NCI-H2196 treated with DMSO at 0.1 percent for 48 hours (cell line): ENCODE data around the gene AGXT.
"Not testable (repeated sequence)": the region's sequence is repeated elsewhere in the genome, so short reads cannot be mapped to it uniquely, and the experiment has no call there.

Experiments
- DNase-seq: peaks from one replicate; lab custom pipeline; 2025; ENCODE audit not compliant: unreplicated experiment; lab: John Stamatoyannopoulos, UW

AGXT gene

DNA sequence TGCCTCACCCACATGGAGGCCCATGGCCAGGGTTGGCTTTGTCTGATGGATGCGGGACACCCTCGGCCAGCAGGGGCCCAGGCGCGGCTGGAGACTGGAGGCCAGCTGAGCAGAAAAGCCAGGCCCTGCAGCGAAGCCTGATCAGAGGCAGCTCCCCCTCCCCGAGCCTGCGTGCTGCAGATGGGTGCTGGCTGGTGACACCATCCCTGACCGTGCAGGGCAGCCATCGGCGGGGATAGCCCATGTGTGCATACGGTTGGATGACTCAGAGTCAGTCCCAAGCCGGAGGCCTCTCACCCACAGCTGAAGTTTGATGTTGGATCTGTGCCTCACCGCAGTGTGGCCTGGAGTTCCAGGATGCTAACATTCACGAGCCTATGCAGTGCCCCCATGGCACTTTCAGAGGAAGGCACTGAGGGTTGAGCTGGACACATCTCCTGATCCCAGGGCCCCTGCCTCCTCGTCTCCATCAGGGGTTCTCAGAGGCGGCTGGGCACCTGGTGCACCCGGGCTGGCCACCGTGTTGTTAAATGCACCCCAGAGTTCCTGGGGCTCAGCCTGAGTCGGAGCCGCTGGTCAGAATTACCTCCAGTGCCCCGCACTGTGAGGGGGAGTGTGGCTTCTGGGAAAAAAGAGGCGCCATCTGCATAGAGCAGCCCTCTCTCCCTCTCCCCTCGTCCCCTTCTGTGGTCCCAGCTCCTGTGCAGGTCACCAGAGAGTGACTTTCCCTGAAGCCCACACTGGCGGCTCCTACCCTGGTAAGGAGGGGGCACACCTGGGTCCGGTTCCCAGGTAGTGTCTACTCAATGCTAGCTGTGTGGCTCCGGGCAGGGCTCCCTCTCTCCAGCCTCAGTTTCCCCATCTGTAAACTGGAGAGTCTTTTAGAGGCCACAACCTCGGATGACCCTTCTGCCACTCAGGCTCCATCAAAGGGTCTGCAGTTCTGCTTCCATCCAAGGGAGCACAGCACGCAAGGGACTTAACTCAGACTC is 29.2 kb upstream of the AGXT start:
- DNase-seq: no peak

DNA sequence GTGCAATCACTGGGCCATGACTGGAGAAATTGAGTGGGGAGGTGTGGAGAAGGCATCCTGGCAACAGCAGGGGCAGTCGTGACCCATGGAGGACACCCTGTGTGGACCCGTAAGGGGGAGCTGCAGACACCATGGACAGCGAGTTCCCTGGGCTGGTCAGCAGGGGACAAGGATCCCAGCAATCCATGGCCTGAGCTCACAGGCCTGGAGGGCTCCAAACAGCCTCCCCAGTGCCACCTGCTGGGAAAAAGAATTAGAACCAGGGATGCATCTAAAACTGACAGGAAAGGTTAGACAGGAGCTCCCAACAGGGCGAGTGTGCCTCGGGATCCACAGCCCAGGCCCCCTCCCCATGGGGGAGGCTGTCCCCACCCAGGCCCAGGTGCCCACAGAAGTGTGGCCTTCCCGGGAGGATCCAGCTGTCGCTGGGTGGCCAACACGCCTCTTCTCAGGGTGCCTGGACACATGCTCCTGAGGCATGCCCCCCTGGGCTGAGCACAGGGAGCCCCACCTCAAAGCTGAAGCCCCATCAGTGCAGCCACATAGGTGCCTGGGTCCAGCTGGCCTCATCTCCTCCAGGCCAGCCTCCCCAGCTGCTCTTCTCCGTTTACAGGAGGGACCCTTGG is 28.1 kb upstream of the AGXT start:
- DNase-seq: peak; percentile 44

DNA sequence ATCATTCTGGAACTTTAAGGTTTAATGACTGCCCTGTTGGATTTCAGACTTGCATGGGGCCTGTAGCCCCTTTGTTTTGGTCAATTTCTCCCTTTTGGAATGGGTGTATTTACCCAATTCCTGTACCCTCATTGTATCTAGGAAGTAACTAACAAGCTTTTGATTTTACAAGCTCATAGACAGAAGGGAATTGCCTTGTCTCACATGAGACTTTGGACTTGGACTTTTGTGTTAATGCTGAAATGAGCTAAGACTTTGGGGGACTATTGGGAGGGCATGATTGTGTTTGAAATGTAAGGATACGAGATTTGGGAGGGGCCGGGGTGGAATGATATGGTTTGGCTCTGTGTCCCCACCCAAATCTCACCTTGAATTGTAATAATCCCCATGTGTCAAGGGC is 22.3 kb upstream of the AGXT start:
- not testable (repeated sequence) for DNase-seq

DNA sequence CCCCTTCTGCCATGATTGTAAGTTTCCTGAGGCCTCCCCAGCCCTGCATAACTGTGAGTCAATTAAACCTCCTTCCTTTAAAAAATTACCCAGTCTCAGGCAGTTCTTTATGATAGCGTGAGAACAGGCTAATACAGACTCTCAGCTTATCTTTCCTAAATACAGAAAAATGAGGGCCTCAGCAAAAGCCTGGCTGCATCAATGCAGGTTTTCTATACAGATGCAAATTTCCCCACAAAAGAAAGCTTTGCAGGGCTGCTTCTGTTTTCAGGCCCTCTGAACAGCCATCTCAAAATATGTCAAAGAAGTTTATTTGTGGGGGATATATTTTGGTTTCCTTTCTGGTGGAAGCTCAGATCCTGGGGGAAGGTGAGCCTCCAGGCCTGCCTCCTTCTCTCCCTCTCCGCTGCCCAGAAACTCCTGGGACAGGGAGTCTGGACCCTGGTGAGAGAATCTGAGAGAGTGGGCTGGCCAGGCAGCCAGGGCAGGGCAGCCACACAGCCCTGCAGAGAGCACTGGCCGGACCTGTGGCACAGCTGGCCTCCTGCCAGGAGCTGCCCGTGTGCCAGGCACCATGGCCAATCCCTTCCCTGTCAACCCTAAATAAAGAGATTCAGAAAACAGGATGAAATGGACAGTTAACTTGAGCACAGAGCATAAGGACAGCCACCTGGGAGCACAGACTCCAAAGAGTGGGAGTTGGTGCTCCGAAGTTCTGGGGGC is 21.6 kb upstream of the AGXT start:
- DNase-seq: no peak

DNA sequence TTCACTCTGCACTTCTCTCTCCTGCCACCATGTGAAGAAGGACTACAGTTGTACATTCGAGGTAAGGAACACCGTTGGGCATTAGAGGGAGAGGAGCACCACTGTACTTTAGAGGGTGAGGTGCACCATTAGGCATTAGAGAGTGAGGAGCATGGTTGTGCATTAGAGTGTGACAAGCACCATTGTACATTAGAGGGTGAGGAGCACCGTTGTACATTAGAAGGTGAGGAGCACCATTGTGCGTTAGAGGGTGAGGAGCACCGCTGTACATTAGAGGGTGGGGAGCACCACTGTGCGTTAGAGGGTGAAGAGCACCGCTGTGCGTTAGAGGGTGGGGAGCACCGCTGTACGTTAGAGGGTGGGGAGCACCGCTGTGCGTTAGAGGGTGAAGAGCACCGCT is 20.8 kb upstream of the AGXT start:
- no peak for DNase-seq

DNA sequence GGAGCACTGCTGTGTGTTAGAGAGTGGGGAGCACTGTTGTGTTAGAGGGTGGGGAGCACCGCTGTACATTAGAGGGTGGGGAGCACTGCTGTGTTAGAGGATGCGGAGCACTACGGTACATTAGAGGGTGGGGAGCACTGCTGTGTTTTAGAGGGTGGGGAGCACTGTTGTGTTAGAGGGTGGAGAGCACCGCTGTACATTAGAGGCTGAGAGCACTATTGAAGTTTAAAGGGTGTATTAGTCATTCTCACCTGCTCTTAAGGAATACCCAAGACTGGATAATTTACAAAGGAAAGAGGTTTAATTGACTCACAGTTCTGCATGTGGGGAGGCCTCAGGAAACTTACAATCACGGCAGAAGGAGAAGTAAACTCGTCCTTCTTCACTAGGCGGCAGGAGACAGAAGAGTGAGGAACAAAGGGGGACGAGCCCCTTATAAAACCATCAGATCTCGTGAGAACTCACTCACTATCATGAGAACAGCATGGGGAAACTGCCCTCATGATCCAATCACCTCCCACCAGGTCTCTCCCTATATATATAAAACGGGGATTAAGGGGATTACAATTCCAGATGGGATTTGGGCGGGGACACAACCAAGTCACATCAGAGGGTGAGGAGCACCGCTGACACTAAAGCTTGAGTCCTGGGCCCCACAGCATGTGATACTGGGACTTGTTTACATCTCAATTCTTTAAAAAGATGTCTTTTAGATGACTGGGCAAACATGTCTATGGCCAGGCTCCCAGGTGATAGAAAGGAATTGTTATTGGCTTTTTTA is 19.5 kb upstream of the AGXT start:
- DNase-seq: no peak

DNA sequence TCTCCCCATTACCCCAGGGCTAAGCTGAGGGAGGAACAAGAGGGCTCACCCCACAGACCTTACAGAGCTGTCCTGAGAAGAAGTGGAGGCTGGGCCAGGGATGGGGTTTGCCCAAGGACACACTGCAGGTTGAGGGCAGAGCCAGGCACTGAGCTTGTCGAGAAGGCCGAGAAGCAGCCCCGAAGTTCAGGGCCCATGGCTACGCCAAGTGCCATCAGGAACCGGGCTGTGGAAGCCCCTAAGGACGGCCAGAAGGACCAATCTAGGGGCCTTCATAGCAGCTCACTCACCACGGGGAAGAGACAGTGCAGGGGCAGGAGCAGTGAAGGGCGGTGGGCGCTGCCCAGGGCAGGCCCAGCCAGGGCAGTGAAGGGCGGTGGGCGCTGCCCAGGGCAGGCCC is 18.6 kb upstream of the AGXT start:
- DNase-seq: no peak

DNA sequence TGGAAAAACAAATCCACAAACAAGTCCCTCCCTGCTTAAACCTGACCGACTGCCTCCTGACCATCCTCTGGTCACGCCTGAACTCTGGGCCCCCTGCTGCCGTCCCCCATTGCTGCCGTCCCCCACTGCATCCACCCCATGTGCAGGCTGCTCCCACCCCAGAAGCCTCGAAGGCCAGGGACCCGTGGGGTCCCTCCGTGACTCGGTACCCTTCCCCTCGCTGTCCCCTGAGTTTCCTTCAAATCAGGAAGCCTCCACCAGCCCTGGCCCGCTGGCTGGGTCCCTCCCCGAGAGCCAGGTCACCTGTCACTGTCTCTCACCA is 17.9 kb upstream of the AGXT start:
- no peak for DNase-seq

DNA sequence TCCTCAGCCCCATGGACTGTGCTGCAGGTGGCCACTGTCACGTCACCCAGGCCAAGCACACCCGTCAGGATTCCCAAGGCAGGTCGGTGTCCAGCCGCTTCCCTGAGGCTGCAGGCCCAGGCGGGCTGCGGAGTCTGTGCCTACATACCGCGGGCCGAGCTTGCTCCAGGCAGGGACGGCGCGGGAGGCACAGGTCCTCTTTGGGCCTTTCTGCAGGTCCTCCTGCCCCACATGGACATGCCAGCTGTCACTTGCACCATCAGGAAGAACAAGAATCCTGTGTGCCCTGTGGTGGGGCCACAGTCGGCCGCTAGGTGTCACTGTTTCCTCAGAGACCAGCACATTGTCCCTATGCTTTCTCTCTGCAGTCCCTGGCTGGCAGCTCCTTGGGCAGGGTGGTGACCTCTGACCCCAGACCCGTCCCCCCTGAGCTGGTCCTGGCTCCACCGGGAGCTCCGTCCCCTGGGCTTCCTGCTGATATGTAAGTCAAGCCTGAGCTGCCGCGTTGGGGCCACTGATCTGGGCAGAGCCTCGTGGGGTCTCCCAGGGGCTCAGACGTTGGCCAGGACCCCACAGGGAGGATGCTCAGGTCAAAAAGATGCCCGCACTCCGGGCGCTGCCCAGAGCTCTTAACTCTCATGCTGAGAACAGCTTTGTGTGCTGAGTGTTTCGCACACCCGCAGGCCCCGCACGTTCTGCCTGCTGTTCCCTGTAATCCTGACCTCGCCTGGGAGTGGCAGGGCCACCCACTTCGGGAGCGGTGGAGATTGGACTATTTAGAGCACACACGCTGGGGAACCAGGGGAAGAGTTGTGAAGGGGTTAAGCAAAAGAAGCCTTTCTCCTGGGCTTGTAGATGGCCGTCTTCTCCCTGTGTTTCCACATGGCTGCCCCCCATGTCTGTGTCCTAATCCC is 17.3 kb upstream of the AGXT start:
- DNase-seq: peak; percentile 58

DNA sequence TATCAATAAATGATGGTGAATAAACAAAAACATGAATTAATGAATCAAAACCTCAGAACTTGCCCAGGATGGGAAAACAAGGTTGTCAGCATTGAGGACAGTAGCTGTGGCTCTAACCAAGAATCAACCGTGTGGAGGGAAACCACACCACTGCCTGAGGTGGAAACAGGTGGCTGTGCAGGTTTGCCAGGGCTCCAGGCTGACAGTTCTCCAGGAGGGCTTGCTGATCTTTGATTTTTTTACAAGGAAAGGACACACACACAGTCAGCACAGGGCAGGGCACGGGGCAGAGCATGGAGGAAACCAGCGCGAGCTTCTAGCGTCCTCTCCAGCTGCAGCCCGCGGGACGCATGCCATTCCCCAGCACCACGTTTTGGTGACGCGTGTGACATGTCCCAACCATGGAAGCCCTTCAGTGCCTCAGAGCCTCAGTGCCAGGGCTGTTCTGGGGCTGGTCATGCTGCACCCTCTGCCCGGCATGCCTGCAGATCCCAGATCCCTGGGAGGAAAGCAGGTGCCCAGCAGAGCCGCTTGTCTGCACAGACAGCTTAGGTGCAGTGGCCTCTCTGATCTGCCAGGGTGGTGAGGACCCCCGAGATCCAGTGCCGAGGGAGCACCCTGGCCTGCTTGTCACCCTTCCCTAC is 15.8 kb upstream of the AGXT start:
- no peak for DNase-seq

DNA sequence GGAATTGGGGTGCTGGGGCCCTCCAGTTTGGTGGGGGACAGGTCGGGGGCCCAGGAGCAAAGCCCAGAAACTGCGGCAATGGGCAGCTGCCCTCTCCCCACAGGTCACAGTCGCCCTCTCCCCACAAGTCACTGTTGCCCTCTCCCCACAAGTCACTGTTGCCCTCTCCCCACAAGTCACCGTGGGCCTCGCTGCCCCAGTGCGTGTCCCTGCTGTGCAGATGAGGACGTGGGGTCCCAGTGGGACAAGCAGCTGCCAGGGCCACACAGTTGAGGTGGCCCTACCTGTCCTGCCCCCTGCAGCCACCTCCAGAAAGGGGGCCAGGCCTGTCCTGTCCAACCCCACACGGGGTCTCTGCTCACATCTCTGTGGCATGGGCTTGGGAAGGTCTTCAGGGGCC is 13.0 kb upstream of the AGXT start:
- DNase-seq: no peak

DNA sequence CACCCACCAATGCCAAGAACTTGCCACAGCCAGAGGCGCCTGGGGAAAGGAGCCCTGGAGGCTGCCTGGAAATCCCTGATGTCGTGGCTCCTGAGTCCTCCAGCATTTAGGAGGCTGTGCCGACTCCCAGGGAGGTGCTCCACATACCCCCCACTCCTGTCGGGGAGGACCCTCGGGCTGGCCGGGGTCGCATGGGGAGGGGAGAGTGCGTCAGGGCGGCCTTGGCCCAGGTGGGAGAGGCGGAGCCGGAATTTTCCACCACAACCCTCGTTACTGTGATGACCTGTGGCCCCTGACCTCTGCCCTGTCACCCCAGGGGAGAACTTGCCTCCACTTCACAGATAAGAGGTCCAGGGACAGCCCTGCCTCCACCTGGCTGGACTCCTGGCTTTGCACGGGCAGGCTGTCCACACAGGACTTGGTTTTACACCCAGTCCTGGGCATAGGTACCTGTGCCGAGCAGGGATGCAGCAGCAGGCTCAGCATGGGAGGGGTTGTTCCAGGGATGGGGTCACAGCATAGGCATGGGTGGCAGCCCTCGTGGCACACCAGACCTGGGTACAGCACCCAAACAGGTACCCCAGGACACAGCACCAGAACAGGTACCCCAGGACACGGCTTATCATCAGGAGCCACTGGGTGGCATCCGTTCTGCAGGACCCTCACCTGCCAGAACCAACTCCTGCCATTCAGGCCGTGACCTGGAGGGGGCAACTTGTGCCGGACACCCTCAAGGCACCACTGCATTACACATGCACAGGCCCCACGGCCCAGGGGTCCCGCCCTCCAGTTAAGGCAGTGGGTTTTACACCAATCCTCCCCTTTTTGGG is 12.3 kb upstream of the AGXT start:
- no peak for DNase-seq

DNA sequence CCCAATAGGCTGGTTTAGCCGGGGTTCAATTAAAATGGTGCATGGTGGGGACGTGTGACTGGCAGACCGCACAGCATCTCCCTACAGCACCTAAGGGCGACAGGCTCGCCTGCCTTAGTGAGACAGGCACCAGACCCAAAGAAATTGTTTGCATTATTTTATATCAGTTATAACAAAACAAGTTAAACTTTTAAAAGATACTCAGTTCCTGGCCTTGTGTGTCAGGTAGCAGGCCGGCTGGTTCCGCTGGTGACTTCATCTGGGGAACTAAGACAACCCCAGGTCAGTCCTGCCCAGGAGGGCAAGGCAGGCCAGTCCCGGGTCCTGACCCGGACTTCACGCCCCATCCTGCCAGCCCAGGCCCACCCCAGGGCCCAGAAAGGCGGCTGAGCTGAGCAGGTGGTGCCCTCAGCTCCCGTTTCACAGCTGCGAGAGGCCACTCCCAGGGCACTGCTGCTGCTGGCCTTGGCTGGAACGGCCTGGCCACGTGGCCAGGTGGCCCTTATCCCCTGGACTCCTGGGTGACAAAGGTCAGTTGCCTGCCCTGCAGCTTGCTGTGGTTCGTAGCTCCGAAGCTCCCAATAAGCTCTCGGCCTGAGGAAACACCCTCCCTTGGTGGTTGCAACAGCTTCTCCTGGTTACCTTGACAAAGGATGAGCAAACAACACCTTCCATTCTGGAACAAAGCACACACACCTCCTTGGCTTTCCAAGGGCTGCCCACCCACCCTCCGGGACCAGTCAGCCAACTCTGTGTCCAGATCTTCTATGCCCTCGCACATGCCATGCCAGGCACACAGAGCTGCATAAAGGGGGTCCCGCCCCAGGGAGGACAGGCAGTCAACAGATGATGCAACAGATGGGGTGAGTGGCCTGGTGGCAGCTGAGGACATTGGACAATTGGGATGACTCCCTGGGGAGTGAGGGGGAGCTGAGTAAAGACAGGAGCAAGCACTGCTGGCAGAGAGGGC is 11.3 kb upstream of the AGXT start:
- DNase-seq: peak; percentile 16

DNA sequence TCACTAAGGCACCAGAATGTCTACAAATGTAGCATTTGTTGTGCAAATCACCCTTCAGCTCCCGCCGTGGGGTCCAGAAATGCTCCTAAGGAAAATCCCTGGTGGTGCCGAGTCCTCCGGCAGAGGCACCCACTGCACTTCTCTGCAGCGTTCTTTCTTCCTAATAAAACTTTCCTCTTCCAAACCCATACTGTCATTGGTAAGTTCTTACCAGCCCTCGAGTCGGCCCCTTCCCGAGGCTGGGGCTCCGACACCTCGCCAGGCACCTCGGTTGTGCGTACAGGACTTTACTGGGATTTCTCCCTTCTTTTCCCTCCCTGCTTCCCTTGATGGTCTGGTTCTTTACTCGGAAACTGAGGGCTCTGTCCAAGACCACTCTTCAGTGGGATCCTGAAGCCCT is 10.3 kb upstream of the AGXT start:
- DNase-seq: no peak

DNA sequence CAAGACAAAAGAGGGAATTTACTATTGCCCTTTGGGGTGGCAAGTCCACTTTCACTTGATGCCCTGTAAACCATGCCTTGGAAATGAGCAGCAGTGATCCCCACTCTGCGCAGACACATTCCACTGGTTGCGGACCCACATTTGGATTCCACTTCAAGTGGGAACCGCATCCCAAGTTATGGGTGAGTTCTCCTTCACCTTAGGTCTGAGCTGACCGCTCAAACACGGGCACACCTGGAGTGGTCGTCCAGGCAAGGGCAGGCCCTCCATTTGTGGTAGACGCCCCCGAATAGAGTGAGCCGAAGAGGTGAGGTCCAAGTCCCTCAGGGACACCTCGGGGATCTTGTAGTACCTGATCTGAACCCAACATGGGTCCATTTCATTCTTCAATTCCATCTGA is 9.8 kb upstream of the AGXT start:
- no peak for DNase-seq

DNA sequence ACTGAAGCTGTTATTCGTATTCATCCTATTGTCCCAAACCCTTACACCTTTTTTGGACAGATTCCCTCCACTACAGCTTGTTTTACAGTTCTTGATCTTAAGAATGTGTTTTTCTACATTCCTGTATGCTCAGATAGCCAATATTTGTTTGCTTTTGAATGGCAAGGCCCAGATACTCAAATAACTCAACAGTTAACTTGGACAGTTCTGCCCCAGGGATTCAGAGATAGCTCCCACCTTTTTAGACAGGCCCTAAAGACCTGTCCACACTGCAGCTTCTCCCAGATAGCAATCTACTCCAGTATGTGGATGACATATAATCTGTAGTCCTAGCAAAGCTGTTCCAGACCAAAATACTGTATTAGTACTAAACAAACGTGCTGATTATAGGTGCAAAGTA is 7.1 kb upstream of the AGXT start:
- no peak for DNase-seq

DNA sequence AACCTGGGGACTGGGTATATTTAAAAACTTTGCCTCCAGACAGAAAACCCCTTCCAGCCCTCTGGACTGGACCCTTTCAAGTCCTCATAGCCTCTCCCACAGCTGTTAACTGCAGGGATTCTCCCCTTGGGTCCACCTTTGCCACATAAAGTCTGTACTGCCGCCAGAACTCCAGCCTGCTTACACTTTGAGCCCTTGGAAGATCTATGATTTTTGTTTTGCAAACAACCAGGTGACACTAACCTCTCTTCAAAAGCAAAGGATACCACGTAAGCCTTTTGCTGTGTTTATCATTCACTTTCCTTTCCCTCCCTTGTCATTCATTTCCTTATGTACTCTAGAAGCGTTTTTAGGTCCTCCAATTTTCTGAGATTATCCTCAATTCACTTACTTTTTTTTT is 4.1 kb upstream of the AGXT start:
- DNase-seq: no peak

DNA sequence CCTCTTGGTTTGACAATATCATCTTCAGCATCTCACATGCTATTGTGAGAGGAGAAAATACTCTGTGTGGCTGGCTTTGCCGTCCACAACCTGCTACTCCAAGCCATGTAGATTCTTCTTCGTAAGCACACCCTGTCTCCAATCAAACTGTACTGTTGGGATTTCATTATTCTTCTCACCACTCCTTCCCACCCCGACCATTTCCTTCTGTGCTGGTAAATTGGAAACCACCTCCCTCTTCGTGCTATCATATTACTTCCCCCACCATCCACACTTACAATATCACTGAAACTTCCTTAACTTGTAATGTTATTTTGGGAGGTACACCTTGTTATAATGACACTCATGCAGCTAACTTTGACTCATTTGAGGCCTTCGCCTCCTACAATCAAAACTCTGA is 3.2 kb upstream of the AGXT start:
- DNase-seq: no peak
